ENCODE data around the gene INSR.

The INSR gene

DNA sequence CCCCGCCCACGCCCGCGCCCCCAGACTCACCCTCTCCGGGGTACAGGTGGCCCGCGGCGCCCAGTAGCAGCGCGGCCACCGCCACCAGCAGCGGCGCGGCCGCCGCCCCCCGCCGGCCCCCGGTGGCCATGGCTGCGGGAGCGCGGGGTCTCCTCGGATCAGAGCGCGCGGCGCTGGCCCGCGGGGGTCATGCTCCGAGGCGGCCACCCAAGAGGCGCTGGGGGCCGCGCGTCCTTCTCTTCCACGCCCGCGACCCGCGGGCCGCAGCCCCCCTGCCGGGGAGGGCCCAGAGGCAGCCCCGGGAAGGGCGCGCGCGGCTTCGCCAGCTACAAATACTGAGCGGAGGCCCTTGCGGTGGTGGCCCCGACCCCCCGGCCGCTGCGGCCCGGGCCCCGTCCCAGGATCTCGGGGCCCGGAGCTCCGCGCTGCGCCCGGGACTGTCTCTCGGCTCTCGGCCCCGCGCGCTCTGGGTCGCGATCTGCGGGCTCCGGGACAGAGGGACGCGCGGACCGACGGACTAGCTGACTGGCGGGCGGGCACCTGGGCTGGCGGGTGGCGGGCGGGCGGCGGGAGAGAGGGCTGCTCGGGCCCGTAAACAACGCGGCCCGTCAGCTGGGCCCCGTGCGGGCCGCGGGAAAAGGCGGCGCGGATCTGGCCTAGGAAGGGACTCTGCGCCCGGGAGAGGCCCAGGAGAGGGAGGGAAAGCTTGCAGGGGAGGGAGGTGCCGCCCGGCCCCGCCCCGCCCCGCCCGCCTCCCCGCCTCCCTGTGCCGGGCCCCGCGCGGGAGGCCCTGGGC is at the start of gene INSR:
TSS of gene INSR (minus strand) at position 653 of the 796 bp plus-strand sequence. CDS start at position 130, 523 bp downstream.
- in situ Hi-C loops (cut with MboI; ENCODE audit: low sequenced_read_pairs), result no loop called here
- peak within 1 kb of the TSS; percentile 59 for H3K4me3 ChIP-seq
- H3K36me3 ChIP-seq (replicated peaks), result no peaks in the 10 kb centered on the region; the same call in 1 of the 2 replicates
- H3K27me3 ChIP-seq (ENCODE audit: low read depth), result 0 out of 2 replicates have a peak, but pooled peaks cover 2% of the 10 kb centered on the region
- H3K9me3 ChIP-seq, result no peaks in the 10 kb centered on the region
- H3K4me1 ChIP-seq, result peaks cover 4% of the 10 kb centered on the region
- DNase-seq (ENCODE audit: low spot score in 2 of 2), result peak; percentile 85 to 91

- Histone ChIP-seq H3K4me1 (no peaks in the 10 kb centered on the region), H3K36me3 (replicated peaks) (no peaks in the 10 kb centered on the region), H3K27me3 (ENCODE audit: low read depth) (peaks cover 7% of the 10 kb centered on the region; the same call in 1 of the 2 replicates), H3K9me3 (no peaks in the 10 kb centered on the region), H3K4me3 (no peak overlapping the region)
- in situ Hi-C loops (cut with MboI; ENCODE audit: low sequenced_read_pairs), result loop anchor here (5.0 kb wide), 1 partner anchor 240 kb away; no protein-coding TSS in a partner anchor
- DNase-seq (ENCODE audit: low spot score in 2 of 2), result no peak
These were observed 47.9 kb upstream of the INSR start for GRCh38 chr19:7342143-7342542.

- Histone ChIP-seq H3K4me1 (no peaks in the 10 kb centered on the region), H3K36me3 (replicated peaks) (no peaks in the 10 kb centered on the region), H3K27me3 (ENCODE audit: low read depth) (peaks cover 7% of the 10 kb centered on the region; the same call in 1 of the 2 replicates), H3K4me3 (no peak overlapping the region; the same call in 1 of the 2 replicates), H3K9me3 (no peaks in the 10 kb centered on the region)
- in situ Hi-C loops (cut with MboI; ENCODE audit: low sequenced_read_pairs), result loop anchor here (5.0 kb wide), 1 partner anchor 239 kb away; no protein-coding TSS in a partner anchor
- DNase-seq (ENCODE audit: low spot score in 2 of 2), result peak; percentile 78 to 92
These were observed 47.0 kb upstream of the INSR start for GRCh38 chr19:7340959-7341837.

- no peaks in the 10 kb centered on the region for H3K9me3 ChIP-seq
- no peaks in the 10 kb centered on the region for H3K4me1 ChIP-seq
- H3K27me3 ChIP-seq (ENCODE audit: low read depth), result peaks cover 7% of the 10 kb centered on the region; the same call in 1 of the 2 replicates
- no peak for DNase-seq (ENCODE audit: low spot score in 2 of 2)
- in situ Hi-C loops (cut with MboI; ENCODE audit: low sequenced_read_pairs), result no loop called here
- no peaks in the 10 kb centered on the region for H3K36me3 ChIP-seq (replicated peaks)
- H3K4me3 ChIP-seq, result no peak overlapping the region
These were observed 43.4 kb upstream of the INSR start for GRCh38 chr19:7337380-7338194.

GRCh38 chr19:7336321-7336973 is 42.2 kb upstream of the INSR start:
- H3K4me3 ChIP-seq, result no peak overlapping the region
- in situ Hi-C loops (cut with MboI; ENCODE audit: low sequenced_read_pairs), result no loop called here
- H3K4me1 ChIP-seq, result no peaks in the 10 kb centered on the region
- H3K27me3 ChIP-seq (ENCODE audit: low read depth), result peaks cover 7% of the 10 kb centered on the region; the same call in 1 of the 2 replicates
- H3K9me3 ChIP-seq, result no peaks in the 10 kb centered on the region
- no peaks in the 10 kb centered on the region for H3K36me3 ChIP-seq (replicated peaks)
- DNase-seq (ENCODE audit: low spot score in 2 of 2), result no peak

DNA sequence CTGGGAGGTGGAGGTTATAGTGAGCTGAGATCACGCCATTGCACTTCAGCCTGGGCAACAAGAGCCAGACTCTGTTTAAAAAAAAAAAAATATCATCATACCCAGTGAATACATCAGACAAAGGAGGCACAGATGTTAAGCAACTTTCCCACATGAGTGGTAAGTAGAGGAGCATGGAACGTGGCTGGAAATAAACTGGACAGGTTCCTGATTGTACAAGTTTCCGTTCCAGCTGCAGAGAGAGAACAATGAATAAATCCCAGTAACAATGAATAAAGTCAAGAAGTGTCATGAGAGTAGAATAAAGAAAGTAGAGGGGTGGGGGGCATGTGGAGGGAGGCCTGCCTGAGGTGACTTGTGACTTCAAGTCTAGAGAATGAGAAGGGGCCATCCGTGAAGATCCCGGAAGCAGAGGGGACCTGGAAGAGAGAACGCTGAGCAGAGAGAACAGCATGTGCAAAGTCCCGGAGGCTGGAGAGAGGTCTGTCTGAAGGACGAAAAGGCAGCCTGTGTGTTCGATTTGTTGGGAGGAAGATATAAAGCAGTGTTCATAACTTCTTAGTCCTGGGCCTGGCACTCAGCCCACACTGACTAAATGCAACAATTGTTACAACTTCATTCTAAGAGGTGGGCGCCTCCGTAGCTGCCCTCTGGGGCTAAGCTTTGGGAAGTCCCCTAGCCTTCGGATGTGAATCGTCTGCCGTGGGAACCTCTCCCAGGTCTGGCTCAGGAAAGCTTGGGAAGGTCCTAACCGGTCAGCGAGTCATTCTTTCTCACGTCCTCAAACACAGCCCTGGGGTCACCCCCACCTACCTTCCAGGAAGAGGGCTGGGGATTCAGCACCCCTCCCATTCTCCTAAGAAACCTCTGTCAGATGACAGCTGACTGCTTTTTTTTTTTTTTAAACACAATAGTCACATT is 39.2 kb upstream of the INSR start:
- H3K4me1 ChIP-seq, result no peaks in the 10 kb centered on the region
- DNase-seq (ENCODE audit: low spot score in 2 of 2), result no peak
- no peaks in the 10 kb centered on the region for H3K36me3 ChIP-seq (replicated peaks)
- peaks cover 7% of the 10 kb centered on the region; the same call in 1 of the 2 replicates for H3K27me3 ChIP-seq (ENCODE audit: low read depth)
- in situ Hi-C loops (cut with MboI; ENCODE audit: low sequenced_read_pairs), result no loop called here
- H3K9me3 ChIP-seq, result no peaks in the 10 kb centered on the region
- no peak overlapping the region for H3K4me3 ChIP-seq

GRCh38 chr19:7331446-7331845 is 37.2 kb upstream of the INSR start:
- no peak for DNase-seq (ENCODE audit: low spot score in 2 of 2)

GRCh38 chr19:7328647-7329046 is 34.4 kb upstream of the INSR start:
- in situ Hi-C loops (cut with MboI; ENCODE audit: low sequenced_read_pairs), result no loop called here
- Histone ChIP-seq H3K36me3 (replicated peaks) (no peaks in the 10 kb centered on the region), H3K4me1 (no peaks in the 10 kb centered on the region)

More at GRCh38 chr19:7331446-7331845, 37.2 kb upstream of the INSR start:
- Histone ChIP-seq H3K27me3 (ENCODE audit: low read depth) (no peaks in the 10 kb centered on the region), H3K4me1 (no peaks in the 10 kb centered on the region), H3K36me3 (replicated peaks) (no peaks in the 10 kb centered on the region), H3K4me3 (no peak overlapping the region), H3K9me3 (no peaks in the 10 kb centered on the region)
- in situ Hi-C loops (cut with MboI; ENCODE audit: low sequenced_read_pairs), result no loop called here

DNA sequence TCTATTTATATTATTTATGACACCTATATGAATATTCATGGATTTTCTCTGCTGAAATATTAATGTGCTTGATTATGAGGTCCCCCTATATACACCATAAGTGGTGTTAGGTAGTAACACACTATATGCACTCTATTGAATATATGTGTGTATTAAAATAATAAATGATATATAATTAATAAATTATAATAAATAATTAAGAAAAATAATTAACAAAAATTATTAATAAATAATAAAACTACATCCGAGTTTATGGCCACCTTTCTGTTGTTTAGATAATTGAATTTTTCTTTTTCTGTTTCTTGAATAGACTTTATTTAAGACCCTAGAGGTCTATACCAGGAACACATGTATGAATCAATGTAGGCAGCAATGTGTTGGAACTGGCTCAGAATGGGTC is 33.6 kb upstream of the INSR start:
- DNase-seq (ENCODE audit: low spot score in 2 of 2), result no peak
- Histone ChIP-seq H3K4me1 (no peaks in the 10 kb centered on the region), H3K4me3 (no peak overlapping the region), H3K9me3 (peaks cover 3% of the 10 kb centered on the region; the same call in 1 of the 2 replicates), H3K36me3 (replicated peaks) (no peaks in the 10 kb centered on the region), H3K27me3 (ENCODE audit: low read depth) (no peaks in the 10 kb centered on the region)
- in situ Hi-C loops (cut with MboI; ENCODE audit: low sequenced_read_pairs), result no loop called here

More at GRCh38 chr19:7328647-7329046, 34.4 kb upstream of the INSR start:
- H3K9me3 ChIP-seq, result peaks cover 3% of the 10 kb centered on the region; the same call in 1 of the 2 replicates
- H3K4me3 ChIP-seq, result no peak overlapping the region
- no peak for DNase-seq (ENCODE audit: low spot score in 2 of 2)
- no peaks in the 10 kb centered on the region for H3K27me3 ChIP-seq (ENCODE audit: low read depth)

- Histone ChIP-seq H3K4me3 (no peak overlapping the region), H3K36me3 (replicated peaks) (no peaks in the 10 kb centered on the region), H3K27me3 (ENCODE audit: low read depth) (no peaks in the 10 kb centered on the region), H3K4me1 (no peaks in the 10 kb centered on the region), H3K9me3 (peaks cover 3% of the 10 kb centered on the region; the same call in 1 of the 2 replicates)
- in situ Hi-C loops (cut with MboI; ENCODE audit: low sequenced_read_pairs), result no loop called here
- DNase-seq (ENCODE audit: low spot score in 2 of 2), result peak in 1 of 2 experiments; percentile 63
These were observed 32.1 kb upstream of the INSR start for GRCh38 chr19:7326105-7326877.

- in situ Hi-C loops (cut with MboI; ENCODE audit: low sequenced_read_pairs), result no loop called here
- H3K4me3 ChIP-seq, result no peak overlapping the region
These were observed 24.0 kb upstream of the INSR start for GRCh38 chr19:7318176-7318575.

More at GRCh38 chr19:7318176-7318575, 24.0 kb upstream of the INSR start:
- Histone ChIP-seq H3K4me1 (no peaks in the 10 kb centered on the region), H3K9me3 (no peaks in the 10 kb centered on the region), H3K36me3 (replicated peaks) (no peaks in the 10 kb centered on the region), H3K27me3 (ENCODE audit: low read depth) (no peaks in the 10 kb centered on the region)
- no peak for DNase-seq (ENCODE audit: low spot score in 2 of 2)

Measured in HAP-1 (cell line).